ENCODE measurements around the gene SLC26A4.

SLC26A4 gene

GRCh38 chr7:107622894-107623293, 37.7 kb upstream of the SLC26A4 start:
- no peak for DNase-seq (ENCODE audit: low read depth)
- TF ChIP-seq CTCF (IDR thresholded peaks at IDR 0.05; ENCODE audit: control insufficient read depth, insufficient read depth, low read depth, low read length, missing control alignments), result no peak
- H3K4me3 ChIP-seq (ENCODE audit: control insufficient read depth, low read depth, low read length), result no peak overlapping the region

GRCh38 chr7:107627002-107627401, 33.6 kb upstream of the SLC26A4 start:
- H3K4me3 ChIP-seq (ENCODE audit: control insufficient read depth, low read depth, low read length), result no peak overlapping the region
- no peak for TF ChIP-seq CTCF (IDR thresholded peaks at IDR 0.05; ENCODE audit: control insufficient read depth, insufficient read depth, low read depth, low read length, missing control alignments)
- no peak for DNase-seq (ENCODE audit: low read depth)

GRCh38 chr7:107628461-107629064, 32.1 kb upstream of the SLC26A4 start:
- H3K4me3 ChIP-seq (ENCODE audit: control insufficient read depth, low read depth, low read length), result no peak overlapping the region
- no peak for DNase-seq (ENCODE audit: low read depth)
- TF ChIP-seq CTCF (IDR thresholded peaks at IDR 0.05; ENCODE audit: control insufficient read depth, insufficient read depth, low read depth, low read length, missing control alignments), result no peak

- no peak for TF ChIP-seq CTCF (IDR thresholded peaks at IDR 0.05; ENCODE audit: control insufficient read depth, insufficient read depth, low read depth, low read length, missing control alignments)
- H3K4me3 ChIP-seq (ENCODE audit: control insufficient read depth, low read depth, low read length), result no peak overlapping the region
- DNase-seq (ENCODE audit: low read depth), result no peak
These were observed 30.3 kb upstream of the SLC26A4 start for GRCh38 chr7:107630342-107630741.

GRCh38 chr7:107631588-107632491, 28.8 kb upstream of the SLC26A4 start:
- H3K4me3 ChIP-seq (ENCODE audit: control insufficient read depth, low read depth, low read length), result no peak overlapping the region
- TF ChIP-seq CTCF (IDR thresholded peaks at IDR 0.05; ENCODE audit: control insufficient read depth, insufficient read depth, low read depth, low read length, missing control alignments), result no peak
- no peak for DNase-seq (ENCODE audit: low read depth)

GRCh38 chr7:107632492-107632865, 28.1 kb upstream of the SLC26A4 start:
- no peak for DNase-seq (ENCODE audit: low read depth)
- TF ChIP-seq CTCF (IDR thresholded peaks at IDR 0.05; ENCODE audit: control insufficient read depth, insufficient read depth, low read depth, low read length, missing control alignments), result no peak
- H3K4me3 ChIP-seq (ENCODE audit: control insufficient read depth, low read depth, low read length), result no peak overlapping the region
